ES-I3 (cell line): ENCODE data around the gene CWH43.
"Not testable (repeated sequence)": the region's sequence is repeated elsewhere in the genome, so short reads cannot be mapped to it uniquely, and the experiment has no call there.

Experiments used
- H3K36me3 ChIP-seq: 2 replicates; pipeline ENCODE4 v1.6.1; 2013; ENCODE audit warnings: mild to moderate bottlenecking, low read length, control low read depth, moderate library complexity; ENCODE audit not compliant: insufficient read depth
- H3K4me1 ChIP-seq: 2 replicates; pipeline ENCODE4 v1.6.1; 2013; ENCODE audit warnings: mild to moderate bottlenecking, control low read depth, low read length; ENCODE audit not compliant: insufficient read depth
- H3K9ac ChIP-seq: 2 replicates; pipeline ENCODE4 v1.6.1; 2013; ENCODE audit warnings: low read depth, mild to moderate bottlenecking, low read length, moderate library complexity
- H3K9me3 ChIP-seq: 2 replicates; pipeline ENCODE4 v1.6.1; 2013; ENCODE audit warnings: mild to moderate bottlenecking, low read length, moderate library complexity; ENCODE audit not compliant: control insufficient read depth, insufficient read depth

The CWH43 gene

GRCh38 chr4:48985976-48986653 lies at the start of gene CWH43:
Gene CWH43, plus strand, starts transcription at chr4:48986275. Its CDS starts 155 bp downstream, at chr4:48986430.
- no peaks in the 10 kb centered on the region for H3K4me1 ChIP-seq
- no peaks in the 10 kb centered on the region for H3K9me3 ChIP-seq
- H3K36me3 ChIP-seq: no peaks in the 10 kb centered on the region
- peak within 1 kb of the TSS; percentile 73 for H3K9ac ChIP-seq

DNA sequence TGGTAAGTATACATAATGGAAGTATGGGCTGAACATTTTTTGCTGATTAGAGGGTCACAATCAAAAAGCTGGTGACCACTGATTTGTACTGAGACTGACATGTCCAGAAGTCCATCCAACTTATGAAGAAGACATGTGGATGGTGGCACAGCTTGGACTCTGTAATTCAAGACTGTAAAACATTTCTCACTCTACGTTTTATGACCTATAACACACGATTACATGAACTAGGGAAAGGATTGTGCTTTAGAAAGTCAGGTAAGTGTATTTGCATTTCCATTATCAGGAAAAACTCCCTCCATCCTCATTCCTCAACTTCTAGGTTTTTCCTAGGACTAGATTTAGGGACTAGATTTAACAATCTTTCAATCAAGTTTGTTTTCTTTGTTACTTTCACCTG lies 49.0 kb upstream of the CWH43 start:
- H3K4me1 ChIP-seq: 0 out of 2 replicates have a peak, but pooled peaks cover 2% of the 10 kb centered on the region

DNA sequence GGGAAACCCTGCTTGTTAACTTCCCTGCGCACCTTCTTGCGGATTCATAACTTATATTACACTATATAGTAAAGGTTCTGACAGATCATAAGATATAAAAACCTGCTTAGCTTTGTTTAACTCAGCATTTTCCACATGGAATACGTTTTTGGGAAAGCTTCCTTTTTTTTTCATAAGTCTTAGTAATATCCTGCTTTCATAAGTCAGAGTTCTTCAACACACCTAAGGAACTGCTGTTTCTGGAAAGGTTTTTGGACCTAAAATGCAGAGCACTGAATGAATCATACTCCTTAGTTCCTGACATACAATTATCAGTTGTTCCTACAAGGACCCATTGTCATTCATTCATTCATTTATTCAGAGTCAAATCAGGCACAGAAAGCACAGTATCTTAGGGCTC lies 47.2 kb upstream of the CWH43 start:
- Histone ChIP-seq H3K4me1 (0 out of 2 replicates have a peak, but pooled peaks cover 2% of the 10 kb centered on the region), H3K36me3 (no peaks in the 10 kb centered on the region), H3K9ac (no peak overlapping the region), H3K9me3 (peaks cover 9% of the 10 kb centered on the region)

More for the DNA sequence above, 49.0 kb upstream of the CWH43 start:
- Histone ChIP-seq H3K9me3 (peaks cover 9% of the 10 kb centered on the region), H3K9ac (no peak overlapping the region), H3K36me3 (no peaks in the 10 kb centered on the region)

DNA sequence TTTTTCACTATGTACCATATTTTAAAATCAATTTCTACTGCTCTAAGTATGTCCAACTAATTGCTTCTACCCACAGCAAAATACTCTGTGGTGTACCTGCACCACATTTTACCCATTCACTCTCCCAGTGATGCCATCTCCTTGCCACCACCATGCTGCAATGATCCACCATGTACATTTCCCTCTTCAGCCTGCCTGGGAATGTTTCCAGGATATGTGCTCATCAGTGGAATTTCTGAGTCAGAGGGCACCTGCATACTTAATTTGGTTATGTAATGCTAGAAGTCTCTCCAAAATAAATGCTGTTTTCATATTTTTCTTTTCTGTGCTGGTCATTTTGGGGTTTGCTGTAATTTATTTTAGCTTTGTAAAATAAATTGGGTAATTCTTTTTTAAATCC lies 46.3 kb upstream of the CWH43 start:
- peaks cover 7% of the 10 kb centered on the region; the same call in 1 of the 2 replicates for H3K4me1 ChIP-seq
- peaks cover 9% of the 10 kb centered on the region for H3K9me3 ChIP-seq
- H3K9ac ChIP-seq: no peak overlapping the region
- no peaks in the 10 kb centered on the region for H3K36me3 ChIP-seq

- Histone ChIP-seq H3K4me1 (peaks cover 11% of the 10 kb centered on the region; the same call in 1 of the 2 replicates), H3K9ac (no peak overlapping the region), H3K9me3 (peaks cover 7% of the 10 kb centered on the region), H3K36me3 (no peaks in the 10 kb centered on the region)
Observed at GRCh38 chr4:48943387-48943786, 42.7 kb upstream of the CWH43 start.

- Histone ChIP-seq H3K9ac (no peak overlapping the region), H3K36me3 (no peaks in the 10 kb centered on the region), H3K4me1 (peaks cover 11% of the 10 kb centered on the region; the same call in 1 of the 2 replicates), H3K9me3 (no peaks in the 10 kb centered on the region; the same call in 1 of the 2 replicates)
Observed at GRCh38 chr4:48944252-48944651, 41.8 kb upstream of the CWH43 start.

DNA sequence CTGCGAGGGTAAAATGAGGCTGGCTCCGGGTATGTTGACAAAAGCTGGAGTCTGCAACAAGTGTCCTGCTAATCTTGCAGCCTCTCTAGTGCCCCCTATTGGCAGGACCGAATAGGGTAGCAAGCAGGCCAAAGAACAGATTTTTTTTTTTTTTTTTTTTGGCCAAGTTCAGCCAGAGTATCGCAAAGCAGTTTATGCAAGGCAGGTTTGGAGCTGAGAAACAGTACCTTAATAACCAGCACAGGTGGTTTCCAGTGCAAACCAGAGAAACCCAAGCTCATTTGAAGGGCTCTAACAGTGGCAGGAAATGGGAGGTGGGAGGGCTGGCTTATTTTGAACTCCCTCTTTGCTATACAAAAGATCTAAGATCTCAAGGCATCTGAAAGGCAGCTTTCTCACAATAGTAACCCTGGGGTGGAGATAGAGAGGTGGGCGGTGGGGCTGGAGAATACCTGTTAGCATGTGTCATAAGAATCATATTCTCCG lies 41.3 kb upstream of the CWH43 start:
- no peaks in the 10 kb centered on the region for H3K36me3 ChIP-seq
- H3K9ac ChIP-seq: no peak overlapping the region
- peaks cover 9% of the 10 kb centered on the region; the same call in 1 of the 2 replicates for H3K4me1 ChIP-seq
- H3K9me3 ChIP-seq: no peaks in the 10 kb centered on the region; the same call in 1 of the 2 replicates

GRCh38 chr4:48945981-48946380 lies 40.1 kb upstream of the CWH43 start:
- Histone ChIP-seq H3K4me1 (peaks cover 9% of the 10 kb centered on the region; the same call in 1 of the 2 replicates), H3K36me3 (no peaks in the 10 kb centered on the region), H3K9ac (no peak overlapping the region), H3K9me3 (no peaks in the 10 kb centered on the region; the same call in 1 of the 2 replicates)

DNA sequence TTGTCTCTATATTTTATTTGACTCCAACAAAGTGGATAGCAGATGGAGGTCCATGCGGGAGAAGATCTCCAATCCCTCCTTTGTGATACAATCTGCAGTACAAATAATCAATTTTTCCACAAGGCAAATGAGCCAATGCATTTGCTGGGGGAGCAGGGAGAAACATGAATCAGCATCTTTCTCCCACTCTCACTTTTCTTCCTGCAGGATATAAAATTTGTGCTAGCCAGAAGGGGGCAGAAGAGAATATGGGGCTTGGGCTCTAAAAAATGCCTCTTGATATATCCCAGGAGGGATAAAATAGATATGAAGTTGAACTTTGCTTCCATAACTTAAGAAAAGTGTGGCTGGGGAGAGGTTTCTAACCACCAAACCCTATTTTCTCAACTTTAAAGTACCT lies 38.3 kb upstream of the CWH43 start:
- H3K9ac ChIP-seq: no peak overlapping the region
- peaks cover 9% of the 10 kb centered on the region; the same call in 1 of the 2 replicates for H3K4me1 ChIP-seq
- H3K9me3 ChIP-seq: peaks cover 3% of the 10 kb centered on the region; the same call in 1 of the 2 replicates
- H3K36me3 ChIP-seq: no peaks in the 10 kb centered on the region

GRCh38 chr4:48949086-48949485 lies 37.0 kb upstream of the CWH43 start:
- Histone ChIP-seq H3K9ac (no peak overlapping the region), H3K36me3 (no peaks in the 10 kb centered on the region), H3K4me1 (peaks cover 11% of the 10 kb centered on the region; the same call in 1 of the 2 replicates), H3K9me3 (peaks cover 3% of the 10 kb centered on the region; the same call in 1 of the 2 replicates)

GRCh38 chr4:48949518-48950219 lies 36.4 kb upstream of the CWH43 start:
- Histone ChIP-seq H3K36me3 (no peaks in the 10 kb centered on the region), H3K9ac (no peak overlapping the region), H3K4me1 (peaks cover 7% of the 10 kb centered on the region; the same call in 1 of the 2 replicates)

DNA sequence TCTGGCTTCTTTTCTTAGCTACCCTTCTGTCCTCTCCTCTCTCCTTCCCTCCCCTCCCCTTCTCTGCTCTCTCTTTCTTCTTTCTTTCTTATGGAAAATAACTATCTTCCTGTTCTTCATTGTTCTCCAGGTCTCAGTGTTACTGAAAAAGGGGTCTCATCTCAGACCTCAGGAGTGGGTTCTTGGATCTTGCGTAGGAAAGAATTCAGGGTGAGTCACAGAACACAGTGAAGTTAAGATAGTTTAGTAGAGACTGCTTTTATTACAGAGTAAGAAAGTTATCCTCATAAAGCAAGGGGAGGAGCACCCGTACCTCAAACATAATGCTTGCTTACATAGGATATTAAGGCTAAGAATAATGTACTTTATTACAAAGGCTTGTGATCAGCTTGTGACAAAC lies 31.8 kb upstream of the CWH43 start:
- Histone ChIP-seq H3K9ac (no peak overlapping the region), H3K4me1 (0 out of 2 replicates have a peak, but pooled peaks cover 3% of the 10 kb centered on the region), H3K36me3 (no peaks in the 10 kb centered on the region), H3K9me3 (peaks cover 3% of the 10 kb centered on the region; the same call in 1 of the 2 replicates)

More at GRCh38 chr4:48949518-48950219, 36.4 kb upstream of the CWH43 start:
- H3K9me3 ChIP-seq: peaks cover 3% of the 10 kb centered on the region; the same call in 1 of the 2 replicates

- not testable (repeated sequence) for H3K36me3 ChIP-seq, H3K9ac ChIP-seq, H3K9me3 ChIP-seq, H3K4me1 ChIP-seq
Observed at GRCh38 chr4:48957366-48957765, 28.7 kb upstream of the CWH43 start.

DNA sequence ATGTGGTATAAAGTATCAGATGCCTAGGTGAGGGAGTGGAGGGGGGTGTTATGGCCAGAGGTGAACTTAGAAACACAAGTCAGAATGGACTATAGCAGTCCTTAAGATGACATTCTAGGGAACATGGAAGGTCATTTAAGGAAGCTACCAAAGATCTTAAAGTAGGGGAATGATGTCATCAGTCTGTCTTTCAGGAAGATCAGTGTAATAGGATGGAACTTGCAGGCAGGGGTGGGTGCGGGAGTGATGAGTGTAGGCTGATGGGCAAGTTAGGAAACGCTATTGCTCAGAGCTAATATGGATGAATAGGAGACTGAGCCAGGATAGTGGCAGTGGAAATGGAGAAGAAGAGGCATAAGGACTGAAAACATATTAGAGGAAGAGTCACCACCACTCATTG lies 27.5 kb upstream of the CWH43 start:
- H3K36me3 ChIP-seq: no peaks in the 10 kb centered on the region
- H3K4me1 ChIP-seq: 0 out of 2 replicates have a peak, but pooled peaks cover 3% of the 10 kb centered on the region
- no peaks in the 10 kb centered on the region for H3K9me3 ChIP-seq
- H3K9ac ChIP-seq: no peak overlapping the region
